ENCODE measurements around the gene TRIP4. TPM values are rescaled to one million over a fixed set of nuclear protein-coding genes. Genes with fewer than 3 reads are reported as not detected.
"Not testable (repeated sequence)": the region's sequence is repeated elsewhere in the genome, so short reads cannot be mapped to it uniquely, and the experiment has no call there.

Gene TRIP4
- 8.5 and 9.4 TPM in 2 replicates for polyA plus RNA-seq (2014; cell fraction: cytosol; rRNA removed)
- polyA plus RNA-seq (2014; cell fraction: nucleus; rRNA removed), result 9.9 and 14.2 TPM in 2 replicates

DNA sequence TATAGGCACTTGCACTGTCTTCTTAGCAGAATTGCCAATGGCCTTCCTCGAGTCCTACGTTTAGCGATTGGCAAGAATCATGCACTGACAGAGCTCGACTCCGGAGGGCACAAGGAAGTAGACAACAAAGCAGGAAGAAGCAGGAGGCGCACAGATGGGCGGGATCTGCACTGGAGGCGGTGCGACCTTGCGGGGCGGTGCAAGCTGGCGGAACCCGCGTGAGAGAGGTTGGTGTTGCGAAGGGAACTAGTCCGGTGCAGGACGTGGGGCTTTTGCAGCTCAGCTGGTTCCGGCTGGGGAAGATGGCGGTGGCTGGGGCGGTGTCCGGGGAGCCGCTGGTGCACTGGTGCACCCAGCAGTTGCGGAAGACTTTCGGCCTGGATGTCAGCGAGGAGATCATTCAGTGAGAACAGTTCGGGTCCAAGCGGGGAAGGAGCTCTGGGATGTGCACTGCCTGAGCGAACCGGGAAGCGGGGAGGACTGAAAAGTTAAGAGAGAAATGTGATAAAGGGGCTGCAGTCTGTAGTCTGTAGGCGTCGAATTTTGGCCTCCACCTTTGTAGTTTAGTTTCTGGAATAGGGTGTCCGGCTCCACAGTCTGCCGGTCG, at the start of gene TRIP4:
Gene TRIP4 (plus strand): TSS at position 275 of the 607 bp plus-strand sequence. CDS start 28 bp downstream, at position 303.
- peak; percentile 98 for DNase-seq (ENCODE audit: low spot score)

DNA sequence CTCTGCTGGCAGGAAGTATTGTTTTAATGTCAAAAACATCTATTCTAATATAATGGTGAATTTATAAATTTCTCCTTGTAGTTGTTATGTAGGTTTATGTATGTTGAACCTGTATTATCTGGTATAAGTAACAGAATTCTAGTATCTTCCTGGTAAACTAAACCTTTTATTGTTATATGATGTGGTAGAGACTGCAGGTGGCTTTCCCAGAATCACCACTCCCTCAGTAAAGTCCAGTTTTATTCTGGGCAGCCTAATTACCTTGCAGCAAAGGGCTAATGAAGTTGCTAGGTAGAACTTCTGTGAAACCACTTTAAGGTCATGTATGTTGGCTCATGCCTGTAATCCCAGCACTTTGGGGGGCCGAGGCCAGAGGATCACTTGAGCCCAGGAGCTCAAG, 47.3 kb upstream of the TRIP4 start:
- DNase-seq (ENCODE audit: low spot score), result no peak

DNA sequence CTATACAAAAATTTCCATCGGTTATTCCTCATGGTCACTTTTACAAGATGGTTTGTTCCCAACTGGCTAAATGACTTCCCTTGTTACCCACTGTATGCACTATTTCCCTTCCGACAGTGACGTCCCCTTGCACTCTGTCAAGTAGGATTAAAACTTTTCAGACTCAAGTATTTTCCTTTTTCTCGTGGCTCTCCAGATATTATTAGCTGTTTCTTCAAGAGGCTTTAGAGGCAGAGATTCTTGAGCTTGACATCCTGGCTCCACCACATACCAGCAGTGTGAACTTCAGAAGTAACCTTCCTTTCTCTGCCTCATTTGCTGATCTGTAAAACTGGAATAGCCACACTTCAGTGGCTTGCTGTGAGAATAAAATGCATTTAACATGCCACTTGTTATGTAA, 45.7 kb upstream of the TRIP4 start:
- no peak for DNase-seq (ENCODE audit: low spot score)

DNA sequence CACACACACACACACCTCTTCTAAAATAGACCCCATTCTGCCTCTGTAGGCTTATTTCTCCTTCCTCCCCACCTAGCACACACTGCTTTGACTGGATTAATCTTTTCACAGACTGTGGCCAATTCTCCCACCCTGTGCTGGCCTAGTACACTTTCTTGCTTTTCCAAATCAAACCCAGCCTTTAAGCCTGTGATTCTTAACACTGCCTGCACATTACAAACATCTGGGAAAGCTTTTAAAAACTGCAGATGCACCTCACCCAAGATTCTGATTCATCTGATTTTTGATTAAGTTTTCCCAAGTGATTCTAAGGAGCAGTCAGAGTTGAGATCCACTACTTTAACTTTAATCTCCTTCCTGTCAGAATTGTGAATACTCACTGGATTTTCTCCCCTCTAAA, 44.4 kb upstream of the TRIP4 start:
- DNase-seq (ENCODE audit: low spot score), result peak; percentile 12

DNA sequence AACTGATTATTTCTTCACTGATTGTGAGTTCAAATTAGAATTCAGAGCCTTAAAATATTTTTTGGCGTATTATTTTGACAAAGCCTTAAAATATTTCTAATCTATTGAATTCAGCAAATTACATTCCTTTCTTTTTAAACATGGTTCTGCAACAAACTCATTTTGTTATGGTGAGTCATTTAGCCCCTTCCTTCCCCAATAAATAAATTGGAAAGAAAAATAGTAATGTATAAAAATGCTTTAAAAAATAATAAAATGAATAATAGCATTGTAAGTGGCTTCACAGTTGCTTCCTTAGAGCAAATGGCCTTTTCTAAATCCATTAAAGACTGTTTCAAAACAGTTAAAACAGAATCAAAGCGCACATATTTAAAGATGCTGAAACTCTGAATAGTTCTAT, 43.8 kb upstream of the TRIP4 start:
- no peak for DNase-seq (ENCODE audit: low spot score)

DNA sequence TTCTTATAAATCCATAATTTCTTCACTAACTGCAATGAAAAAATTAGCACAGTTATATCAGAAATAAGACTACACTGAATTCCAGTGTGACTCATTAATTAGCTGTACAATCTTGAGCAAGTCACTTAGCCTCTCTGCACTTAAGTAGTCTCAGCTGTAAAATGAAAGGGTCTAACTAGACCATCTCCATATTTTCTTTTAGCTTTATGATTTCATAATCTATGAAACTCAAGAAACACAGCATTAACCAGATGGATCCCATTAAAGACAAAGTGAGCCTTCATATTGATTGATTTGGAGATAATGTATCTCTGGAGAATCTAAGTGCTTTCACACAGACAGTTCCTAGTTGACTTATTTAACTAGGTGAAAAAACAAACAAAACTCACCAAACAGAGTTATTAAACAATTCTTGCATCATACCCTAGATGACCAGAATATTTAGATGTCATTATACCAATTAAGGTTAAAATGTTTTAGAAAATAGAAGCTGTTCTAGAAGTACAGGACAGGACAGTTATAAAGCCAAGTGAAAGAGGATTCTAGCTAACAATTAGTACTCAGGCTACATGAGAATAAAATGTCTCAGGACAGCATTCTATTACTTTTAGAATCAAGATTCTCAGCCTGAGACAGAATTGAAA, 42.9 kb upstream of the TRIP4 start:
- DNase-seq (ENCODE audit: low spot score), result no peak

DNA sequence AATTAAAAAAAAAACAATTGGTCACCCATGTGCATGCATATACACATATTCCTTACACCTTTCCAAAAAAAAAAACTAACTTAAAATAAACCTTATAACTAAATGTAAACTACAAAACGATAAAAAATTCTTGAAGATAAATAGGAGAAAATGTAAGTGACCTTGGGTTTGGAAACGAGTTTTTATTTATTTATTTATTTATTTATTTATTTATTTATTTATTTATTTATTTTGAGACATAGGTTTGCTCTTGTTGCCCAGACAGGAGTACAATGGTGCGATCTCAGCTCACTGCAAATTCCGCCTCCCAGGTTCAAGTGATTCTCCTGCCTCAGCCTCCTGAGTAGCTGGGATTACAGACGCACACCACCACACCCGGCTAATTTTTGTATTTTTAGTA, 41.4 kb upstream of the TRIP4 start:
- not testable (repeated sequence) for DNase-seq (ENCODE audit: low spot score)

DNA sequence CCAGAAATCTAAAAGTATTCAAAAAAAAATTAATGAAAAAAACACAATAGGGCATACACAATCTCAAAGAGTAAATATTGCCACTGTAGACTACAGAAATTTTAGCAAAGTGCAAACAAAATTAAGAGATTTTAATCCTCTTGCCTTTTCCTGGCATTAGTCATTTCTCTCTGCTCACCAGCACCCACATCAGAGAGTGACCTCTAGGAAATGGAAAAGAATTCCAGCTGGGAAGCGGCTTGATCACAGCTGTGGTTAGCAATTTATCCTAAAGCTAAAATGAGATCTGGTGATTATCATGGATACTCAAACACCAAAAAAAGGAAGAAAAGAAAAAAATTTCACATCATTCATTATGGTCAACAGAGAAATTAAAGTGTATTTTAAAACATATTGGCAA, 39.2 kb upstream of the TRIP4 start:
- DNase-seq (ENCODE audit: low spot score), result no peak

DNA sequence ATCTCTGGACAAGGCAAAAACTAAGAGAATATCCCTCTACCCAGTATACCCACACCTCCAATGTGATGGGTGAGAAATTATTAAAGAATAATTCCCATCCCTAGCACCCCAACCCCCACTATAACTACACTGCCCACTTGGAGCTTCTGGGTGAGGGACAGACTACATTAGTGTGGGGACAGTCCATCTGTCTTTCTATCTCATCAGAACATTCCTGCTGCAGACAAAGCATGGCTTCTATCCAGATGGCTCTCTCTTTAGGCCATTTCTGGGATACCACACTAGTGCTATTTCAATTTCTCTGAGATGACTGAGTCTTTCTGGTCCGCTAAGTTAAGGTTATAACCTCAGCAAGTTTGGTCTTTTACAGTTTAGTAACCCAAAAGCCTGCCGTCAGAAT, 38.3 kb upstream of the TRIP4 start:
- DNase-seq (ENCODE audit: low spot score), result no peak

DNA sequence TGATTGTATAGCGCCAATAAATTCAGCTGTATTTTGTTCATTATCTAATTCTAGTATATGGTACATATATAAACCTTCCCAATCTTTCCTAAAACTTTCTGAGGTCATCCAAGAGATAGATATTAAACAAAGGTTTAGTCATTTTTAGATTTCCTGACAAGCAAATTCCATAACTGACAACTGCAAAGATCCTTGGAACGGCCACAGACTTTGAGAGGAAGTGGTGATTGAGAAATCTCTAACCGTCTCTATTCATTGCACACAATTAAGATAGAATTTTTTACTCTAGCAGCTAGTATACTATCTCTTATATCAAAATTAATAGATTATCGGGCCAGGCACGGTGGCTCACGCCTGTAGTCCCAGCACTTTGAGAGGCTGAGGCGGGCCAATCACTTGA, 36.4 kb upstream of the TRIP4 start:
- DNase-seq (ENCODE audit: low spot score), result no peak

DNA sequence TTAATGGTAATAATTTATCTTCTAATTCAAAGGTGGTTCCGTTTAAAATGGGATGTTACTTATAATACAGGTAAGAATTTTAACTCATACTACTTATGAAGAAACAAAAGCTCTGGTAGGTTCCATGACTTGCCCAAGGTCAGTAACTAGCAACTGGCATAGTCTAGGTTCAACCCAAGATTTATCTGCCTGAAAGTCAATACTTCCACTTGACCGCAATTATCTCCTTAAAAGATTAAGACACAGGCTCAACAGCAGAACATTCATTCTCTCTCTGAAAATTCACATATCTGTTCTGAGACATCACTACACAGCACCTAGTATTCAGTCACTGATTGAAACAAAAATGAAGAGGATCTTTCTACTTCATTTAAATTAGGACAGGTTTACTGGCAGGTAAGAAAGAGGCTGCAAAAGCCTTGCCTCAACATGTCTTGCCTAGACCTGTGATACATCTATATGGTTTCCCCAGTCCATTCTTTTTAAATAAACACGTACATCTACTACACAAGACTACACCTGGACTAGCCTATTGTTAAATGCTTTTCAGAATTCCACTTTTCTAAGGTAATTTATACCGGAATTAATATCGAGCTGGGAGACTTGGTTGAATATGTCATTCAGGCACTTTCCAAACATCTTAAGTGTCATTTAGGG, 32.8 kb upstream of the TRIP4 start:
- no peak for DNase-seq (ENCODE audit: low spot score)

DNA sequence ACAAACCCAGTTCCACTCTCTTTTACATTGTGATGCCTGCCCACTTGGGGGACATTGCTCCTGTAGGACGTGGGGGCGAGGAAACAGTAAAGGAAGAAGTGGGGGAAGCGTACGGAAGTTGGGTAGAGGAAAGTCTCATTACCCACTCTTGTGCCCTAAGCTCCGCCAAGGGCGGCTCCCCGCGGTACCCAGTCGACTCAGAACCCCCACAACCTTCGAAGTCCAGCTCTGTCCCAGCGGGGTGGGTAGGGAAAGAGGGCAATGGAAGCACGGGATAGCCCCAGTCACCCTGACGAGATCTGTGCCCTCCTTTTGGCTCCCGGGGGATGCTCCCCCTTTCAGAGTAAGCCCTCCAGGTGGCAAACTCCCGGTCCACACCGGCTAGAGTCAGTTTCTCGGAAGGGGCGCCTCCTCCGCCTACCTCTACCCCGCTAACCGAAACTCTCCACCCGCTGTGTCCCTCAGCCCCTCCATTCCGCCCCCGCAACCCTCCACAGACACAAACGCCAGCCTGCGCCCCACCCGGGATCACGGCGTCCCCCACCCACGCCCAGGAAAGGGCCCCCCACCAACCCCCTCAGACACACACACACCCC, 32.2 kb upstream of the TRIP4 start:
- peak; percentile 15 for DNase-seq (ENCODE audit: low spot score)

DNA sequence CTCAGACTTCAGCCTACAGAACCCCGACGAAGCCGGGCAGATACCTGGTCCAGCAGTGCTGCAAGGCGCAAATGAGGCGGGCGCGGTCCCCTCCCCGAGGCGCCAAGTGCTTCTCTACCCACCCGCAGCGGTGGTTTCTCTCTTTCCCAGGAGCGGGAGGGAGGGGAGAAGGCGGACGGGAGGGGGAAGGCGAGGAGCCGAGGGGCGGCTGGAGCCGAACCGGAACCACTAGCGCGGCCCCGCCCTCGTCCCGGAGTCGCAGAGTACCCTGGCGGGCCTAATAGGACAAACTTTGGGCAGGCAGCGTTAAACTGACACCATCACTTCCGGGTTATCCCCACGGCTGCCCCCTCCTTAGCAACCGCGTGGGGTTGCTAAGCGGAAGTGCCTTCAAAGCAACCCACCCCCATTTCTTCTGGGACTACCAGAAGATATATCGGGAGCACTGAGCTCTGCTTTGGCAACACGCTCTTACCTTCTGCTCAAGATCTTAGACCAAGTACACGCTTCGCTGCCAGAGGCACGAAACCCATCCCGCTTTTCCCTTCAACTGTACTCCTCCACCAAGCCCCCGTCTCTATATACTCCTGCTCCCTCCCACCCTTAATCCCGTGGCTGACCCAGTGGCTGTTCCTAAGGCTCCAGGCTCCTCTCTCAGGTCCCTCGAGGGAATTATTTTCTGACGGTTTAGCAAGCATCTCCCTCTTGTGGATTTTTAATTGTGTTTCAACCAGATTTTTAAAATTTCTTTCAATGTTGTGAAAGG, 31.5 kb upstream of the TRIP4 start, which contains the start of gene CSNK1G1:
Gene CSNK1G1 (minus strand): TSS at position 230 of the 766 bp plus-strand sequence. CDS start 55,674 bp downstream, outside the sequence.
- DNase-seq (ENCODE audit: low spot score), result peak; percentile 97

DNA sequence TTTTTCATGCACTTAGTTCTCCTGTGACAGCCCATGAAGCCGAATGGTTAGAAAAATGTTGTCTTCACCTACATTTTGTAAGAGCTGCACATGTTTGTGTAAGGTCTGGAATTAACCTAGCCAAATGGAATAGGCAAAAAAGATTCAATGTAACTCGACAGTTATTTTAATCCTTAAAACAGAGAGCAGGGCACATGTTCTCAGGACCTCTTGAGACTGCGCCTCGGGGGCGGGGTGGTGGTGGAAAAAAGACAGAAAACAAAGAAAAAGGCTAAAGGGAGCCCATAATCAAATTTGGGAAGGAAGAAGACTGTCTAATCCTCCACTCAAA, 31.0 kb upstream of the TRIP4 start:
- DNase-seq (ENCODE audit: low spot score), result no peak

DNA sequence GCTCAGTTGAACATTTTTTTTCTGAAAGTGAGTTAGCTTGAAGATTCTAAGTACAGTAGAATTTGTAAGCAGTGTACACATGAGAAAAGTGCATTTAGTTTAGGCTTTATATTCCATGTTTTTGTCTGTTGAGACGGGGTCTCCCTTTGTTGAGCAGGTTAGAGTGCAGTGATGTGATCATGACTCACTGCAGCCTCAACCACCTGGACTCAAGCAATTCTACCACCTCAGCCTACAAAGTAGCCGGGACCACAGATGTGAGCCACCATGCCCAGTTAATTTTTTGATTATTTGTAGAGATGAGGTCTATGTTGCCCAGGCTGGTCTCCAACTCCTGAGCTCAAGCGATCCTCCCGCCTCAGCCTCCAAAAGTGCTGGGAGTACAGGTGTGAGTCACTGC, 26.4 kb upstream of the TRIP4 start:
- DNase-seq (ENCODE audit: low spot score), result no peak

DNA sequence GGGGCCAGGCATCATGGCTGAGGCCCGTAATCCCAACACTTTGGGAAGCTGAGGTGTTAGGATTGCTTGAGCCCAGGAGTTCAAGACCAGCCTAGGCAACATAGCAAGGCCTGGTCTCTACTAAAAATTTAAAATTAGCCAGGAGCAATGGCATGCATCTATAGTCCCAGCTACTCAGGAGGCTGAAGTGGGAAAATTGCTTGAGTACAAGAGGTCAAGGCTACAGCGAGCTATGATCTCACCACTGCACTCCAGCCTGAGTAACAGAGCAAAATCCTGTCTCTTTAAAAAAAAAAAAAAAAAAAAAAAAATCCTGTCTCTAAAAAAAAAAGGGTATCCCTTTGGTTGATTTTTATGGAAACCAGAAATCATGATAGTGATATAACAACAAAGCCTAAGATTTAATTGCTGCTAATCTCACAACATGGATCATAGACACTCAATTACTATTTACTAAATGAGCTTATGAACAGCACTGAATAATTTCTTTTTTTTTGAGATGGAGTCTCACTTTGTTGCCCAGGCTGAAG, 18.5 kb upstream of the TRIP4 start:
- DNase-seq (ENCODE audit: low spot score), result no peak

DNA sequence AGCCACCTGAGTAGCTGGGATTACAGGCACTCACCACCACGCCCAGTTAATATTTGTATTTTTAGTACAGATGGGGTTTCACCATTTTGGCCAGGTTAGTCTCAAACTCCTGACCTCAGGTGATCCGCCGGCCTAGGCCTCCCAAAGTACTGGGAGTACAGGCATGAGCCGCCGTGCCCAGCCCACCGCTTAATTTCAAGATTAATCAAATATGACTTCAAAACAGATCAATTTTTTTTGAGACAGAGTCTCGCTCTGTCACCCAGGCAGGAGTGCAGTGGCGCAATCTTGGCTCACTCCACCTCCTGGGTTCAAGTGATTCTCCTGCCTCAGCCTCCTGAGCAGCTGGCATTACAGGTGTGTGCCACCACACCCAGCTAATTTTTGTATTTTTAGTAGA, 16.3 kb upstream of the TRIP4 start:
- DNase-seq (ENCODE audit: low spot score), result not testable (repeated sequence)

DNA sequence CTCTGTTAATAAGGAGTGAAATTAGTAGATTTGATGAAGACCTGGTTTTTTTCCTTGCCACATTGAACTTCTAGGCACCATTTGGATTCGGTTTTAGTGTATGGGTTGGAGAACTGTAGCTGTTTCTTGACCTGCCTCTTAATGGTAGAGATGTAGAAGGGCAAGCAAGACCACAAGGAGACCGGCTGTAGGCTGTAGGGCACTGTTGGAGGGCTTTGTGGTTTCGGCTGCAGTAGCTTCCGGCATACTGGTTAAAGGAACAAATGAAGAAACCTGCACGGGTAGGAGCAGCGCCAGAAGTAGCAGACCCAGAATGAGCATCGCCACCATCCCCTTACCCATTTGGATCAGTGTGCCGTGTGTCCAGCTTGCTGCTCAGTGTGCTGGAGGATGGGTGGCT, 14.3 kb upstream of the TRIP4 start:
- DNase-seq (ENCODE audit: low spot score), result no peak

DNA sequence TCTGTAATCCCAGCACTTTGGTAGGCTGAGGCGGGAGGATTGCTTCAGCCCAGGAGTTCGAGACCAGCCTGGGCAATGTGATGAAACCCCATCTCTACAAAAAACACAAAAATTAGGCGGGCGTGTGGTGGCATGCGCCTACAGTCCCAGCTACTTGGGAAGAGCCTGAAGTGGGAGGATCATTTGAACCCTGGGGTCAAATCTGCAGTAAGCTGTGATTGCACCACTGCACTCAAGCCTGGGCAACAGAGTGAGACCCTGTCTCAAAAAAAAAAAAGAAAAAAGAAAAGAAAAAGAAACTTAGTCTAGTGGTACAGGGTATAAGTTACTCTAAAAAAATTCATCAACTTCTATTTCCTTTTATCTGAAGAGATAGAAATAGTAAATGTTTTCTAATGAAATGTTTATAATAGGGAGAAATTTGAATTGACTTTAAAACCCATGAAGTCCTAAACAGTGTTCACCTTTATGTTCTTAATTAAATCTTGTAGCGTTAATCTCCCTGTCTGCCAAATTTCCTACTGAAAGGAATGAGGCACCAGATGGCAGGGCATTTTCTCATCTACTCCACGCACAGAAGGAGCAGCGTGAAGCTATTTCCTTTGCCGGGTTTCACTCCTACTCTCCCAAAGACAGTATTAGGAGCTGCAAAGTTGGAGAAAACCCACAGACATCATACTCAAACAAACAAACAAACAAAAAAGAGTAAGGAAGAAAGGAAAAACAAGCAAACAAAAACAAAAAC, 8.2 kb upstream of the TRIP4 start:
- peak; percentile 22 for DNase-seq (ENCODE audit: low spot score)

DNA sequence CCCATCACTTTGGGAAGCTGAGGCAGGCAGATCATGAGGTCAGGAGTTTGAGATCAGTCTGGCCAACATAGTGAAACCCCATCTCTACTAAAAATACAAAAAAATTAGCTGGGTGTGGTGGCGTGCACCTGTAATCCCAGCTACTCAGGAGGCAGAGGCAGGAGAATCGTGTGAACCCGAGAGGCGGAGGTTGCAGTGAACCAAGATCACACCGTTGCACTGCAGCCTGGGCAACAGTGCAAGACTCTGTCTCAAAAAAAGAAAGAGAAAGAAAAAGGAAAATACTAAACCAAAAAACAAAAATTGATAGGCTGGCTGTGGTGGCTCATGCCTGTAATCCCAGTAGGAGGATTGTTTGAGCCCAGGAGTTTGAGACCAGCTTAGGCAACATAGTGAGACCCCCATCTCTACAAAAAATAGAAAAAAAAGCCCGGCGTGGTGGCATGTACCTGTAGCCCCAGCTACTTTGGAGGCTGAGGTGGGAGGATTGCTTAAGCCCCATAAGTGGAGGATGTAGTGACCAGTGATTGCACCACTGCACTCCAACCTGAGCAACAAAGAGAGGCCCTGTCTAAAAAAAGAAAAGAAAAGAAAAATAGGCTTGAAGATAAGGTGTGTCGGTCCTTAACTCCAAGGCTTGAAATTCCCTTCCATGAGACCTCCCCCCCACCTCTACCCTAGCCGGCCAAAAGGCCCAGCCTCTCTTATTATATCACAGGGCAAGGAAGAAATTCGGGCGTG, 7.3 kb upstream of the TRIP4 start:
- DNase-seq (ENCODE audit: low spot score), result not testable (repeated sequence)

Data from SK-N-DZ (cell line).